DOHH2 (cell line): ENCODE data around the gene SLC17A6.

Experiments
- H3F3A ChIP-seq: fragments of 200-600 bp; sonication (generic), shearing (Covaris generic); 2 replicates; pipeline ENCODE4 v1.6.0; 2016; ENCODE audit warnings: antibody characterized with exemption, mild to moderate bottlenecking; ENCODE audit not compliant: control insufficient read depth, insufficient read depth
- H3K27ac ChIP-seq: fragments of 200-600 bp; sonication (generic); 2 replicates; pipeline ENCODE4 v1.5.1; 2014; ENCODE audit warnings: low read depth, mild to moderate bottlenecking, low read length, moderate library complexity
- H3K27me3 ChIP-seq: fragments of 200-600 bp; sonication (generic); 2 replicates; pipeline ENCODE4 v1.6.1; 2014; ENCODE audit warnings: mild to moderate bottlenecking, low read length, mixed read lengths; ENCODE audit not compliant: control insufficient read depth
- H3K36me3 ChIP-seq: fragments of 200-600 bp; sonication (generic); 2 replicates; pipeline ENCODE4 v1.6.1; 2014; ENCODE audit warnings: mild to moderate bottlenecking, low read length, moderate library complexity, mixed read lengths; ENCODE audit not compliant: control insufficient read depth
- H3K4me1 ChIP-seq: fragments of 200-600 bp; sonication (generic); 2 replicates; pipeline ENCODE4 v1.6.1; 2014; ENCODE audit warnings: mild to moderate bottlenecking, low read length, mixed read lengths; ENCODE audit not compliant: control insufficient read depth
- H3K4me2 ChIP-seq: fragments of 200-600 bp; sonication (generic); 2 replicates; pipeline ENCODE4 v1.6.0; 2014; ENCODE audit warnings: mild to moderate bottlenecking, low read length, moderate library complexity
- H3K4me3 ChIP-seq: fragments of 200-600 bp; sonication (generic); 2 replicates; pipeline ENCODE4 v1.5.1; 2014; ENCODE audit warnings: mild to moderate bottlenecking, low read length, mixed read lengths
- H3K79me2 ChIP-seq: fragments of 200-600 bp; sonication (generic); 2 replicates; pipeline ENCODE4 v1.6.1; 2014; ENCODE audit warnings: mild to moderate bottlenecking, low read length, mixed read lengths; ENCODE audit not compliant: control insufficient read depth
- H3K9me2 ChIP-seq: fragments of 200-600 bp; sonication (generic); replicated peaks from 2 replicates; pipeline ENCODE4 v1.6.1; 2014; ENCODE audit warnings: mild to moderate bottlenecking, low read length, mixed read lengths; ENCODE audit not compliant: control insufficient read depth
- H3K9me3 ChIP-seq: fragments of 200-600 bp; sonication (generic); 2 replicates; pipeline ENCODE4 v1.6.1; 2014; ENCODE audit warnings: antibody characterized with exemption, low read length, mixed read lengths; ENCODE audit not compliant: control insufficient read depth, insufficient read depth
- H4K20me1 ChIP-seq: fragments of 200-600 bp; sonication (generic); 2 replicates; pipeline ENCODE4 v1.6.0; 2014; ENCODE audit warnings: low read depth, mild to moderate bottlenecking, antibody characterized with exemption, low read length, moderate library complexity; ENCODE audit not compliant: control insufficient read depth, insufficient read depth
- CTCF ChIP-seq: fragments of 200-600 bp; sonication (generic); IDR thresholded peaks from one replicate; pipeline ENCODE4 v1.5.1; 2014; ENCODE audit warnings: antibody characterized with exemption, mild to moderate bottlenecking, low read depth, low read length; ENCODE audit not compliant: poor library complexity, severe bottlenecking
- EZH2phosphoT487 ChIP-seq: fragments of 200-600 bp; sonication (generic); IDR thresholded peaks from 2 replicates; pipeline ENCODE4 v1.6.1; 2017; ENCODE audit warnings: borderline replicate concordance, mild to moderate bottlenecking, antibody characterized with exemption, low read length, moderate library complexity, mixed read lengths

SLC17A6 gene

DNA sequence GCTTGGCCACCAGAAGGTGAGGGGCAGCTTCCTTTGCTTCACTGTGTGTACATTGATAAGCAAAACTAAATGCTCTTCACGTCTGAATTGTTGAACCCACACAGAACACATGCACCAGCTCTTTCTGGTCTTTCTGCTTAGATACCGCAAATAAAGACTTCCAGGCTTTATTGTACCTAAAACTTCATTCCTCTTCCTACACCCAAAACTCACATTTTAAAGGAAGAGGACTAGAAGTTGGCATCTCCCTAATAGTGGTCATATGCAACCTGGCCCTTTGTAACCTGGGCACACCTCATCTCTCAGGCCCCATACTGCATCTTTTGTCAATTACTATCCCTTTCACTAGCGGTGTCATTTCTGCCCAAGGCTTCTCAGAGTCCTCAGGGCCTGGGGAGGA lies 5.9 kb downstream of the SLC17A6 start:
- Histone ChIP-seq H3K4me1 (no peaks in the 10 kb centered on the region), H3K4me3 (no peak overlapping the region), H3K9me2 (no peaks in the 10 kb centered on the region), H3K27me3 (0 out of 2 replicates have a peak, but pooled peaks cover 2% of the 10 kb centered on the region), H3K9me3 (no peaks in the 10 kb centered on the region), H3F3A (no peaks in the 10 kb centered on the region), H3K36me3 (no peaks in the 10 kb centered on the region), H3K79me2 (no peaks in the 10 kb centered on the region), H3K4me2 (no peak overlapping the region), H4K20me1 (no peaks in the 10 kb centered on the region), H3K27ac (no peak overlapping the region)
- no peak for TF ChIP-seq EZH2phosphoT487

DNA sequence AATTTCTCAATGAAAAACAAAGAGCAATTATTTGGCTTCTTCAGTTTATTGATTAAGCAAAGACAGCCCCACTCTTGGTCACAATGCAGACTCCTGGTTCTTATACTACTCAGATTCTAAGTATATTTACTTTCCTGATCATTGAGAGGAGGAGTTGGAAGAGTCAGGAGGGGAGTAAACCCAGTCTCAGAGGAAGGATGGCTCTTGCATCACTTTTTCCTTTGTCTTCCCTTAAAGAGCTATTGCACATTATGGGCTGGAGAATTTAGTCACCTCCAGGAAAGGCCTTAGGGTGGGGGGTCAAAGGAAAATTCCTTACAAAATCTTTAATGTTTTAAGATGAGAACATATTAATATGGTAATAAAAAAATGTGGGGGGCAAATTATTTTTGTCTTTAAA lies 8.1 kb downstream of the SLC17A6 start:
- Histone ChIP-seq H3K79me2 (no peaks in the 10 kb centered on the region), H3K9me2 (no peaks in the 10 kb centered on the region)

GRCh38 chr11:22347857-22348487 lies 9.8 kb downstream of the SLC17A6 start:
- no peak overlapping the region for H3K4me2 ChIP-seq
- no peaks in the 10 kb centered on the region for H3K79me2 ChIP-seq
- no peaks in the 10 kb centered on the region for H4K20me1 ChIP-seq
- H3K9me3 ChIP-seq: no peaks in the 10 kb centered on the region
- H3F3A ChIP-seq: no peaks in the 10 kb centered on the region
- no peaks in the 10 kb centered on the region for H3K9me2 ChIP-seq
- TF ChIP-seq CTCF: no peak
- TF ChIP-seq EZH2phosphoT487: no peak
- no peak overlapping the region for H3K27ac ChIP-seq
- 0 out of 2 replicates have a peak, but pooled peaks cover 2% of the 10 kb centered on the region for H3K27me3 ChIP-seq
- H3K36me3 ChIP-seq: no peaks in the 10 kb centered on the region
- no peak overlapping the region for H3K4me3 ChIP-seq
- H3K4me1 ChIP-seq: no peaks in the 10 kb centered on the region

More for the DNA sequence above, 8.1 kb downstream of the SLC17A6 start:
- Histone ChIP-seq H3K4me2 (no peak overlapping the region), H3K27ac (no peak overlapping the region), H3K9me3 (no peaks in the 10 kb centered on the region), H3K4me3 (no peak overlapping the region), H3F3A (no peaks in the 10 kb centered on the region), H3K27me3 (0 out of 2 replicates have a peak, but pooled peaks cover 2% of the 10 kb centered on the region), H4K20me1 (no peaks in the 10 kb centered on the region), H3K36me3 (no peaks in the 10 kb centered on the region), H3K4me1 (no peaks in the 10 kb centered on the region)
- TF ChIP-seq CTCF (no peak), EZH2phosphoT487 (no peak)

GRCh38 chr11:22349491-22349890 lies 11.3 kb downstream of the SLC17A6 start:
- Histone ChIP-seq H3K27me3 (0 out of 2 replicates have a peak, but pooled peaks cover 2% of the 10 kb centered on the region), H3K79me2 (no peaks in the 10 kb centered on the region), H4K20me1 (no peaks in the 10 kb centered on the region), H3K36me3 (no peaks in the 10 kb centered on the region), H3K4me3 (no peak overlapping the region), H3K9me2 (no peaks in the 10 kb centered on the region), H3K9me3 (no peaks in the 10 kb centered on the region), H3K4me1 (no peaks in the 10 kb centered on the region), H3K27ac (no peak overlapping the region), H3F3A (no peaks in the 10 kb centered on the region), H3K4me2 (no peak overlapping the region)
- TF ChIP-seq EZH2phosphoT487 (no peak), CTCF (no peak)
